CD4-positive, alpha-beta T cell treated with Interleukin-12 subunit alpha and Interleukin-12 subunit beta, for 1 hour (primary cell): ENCODE results near the gene SLC17A8.

ENCODE experiments used
- DNase-seq: peaks from one replicate; pipeline ENCODE4 v3.0.0-alpha.2; 2020

SLC17A8 gene

DNA sequence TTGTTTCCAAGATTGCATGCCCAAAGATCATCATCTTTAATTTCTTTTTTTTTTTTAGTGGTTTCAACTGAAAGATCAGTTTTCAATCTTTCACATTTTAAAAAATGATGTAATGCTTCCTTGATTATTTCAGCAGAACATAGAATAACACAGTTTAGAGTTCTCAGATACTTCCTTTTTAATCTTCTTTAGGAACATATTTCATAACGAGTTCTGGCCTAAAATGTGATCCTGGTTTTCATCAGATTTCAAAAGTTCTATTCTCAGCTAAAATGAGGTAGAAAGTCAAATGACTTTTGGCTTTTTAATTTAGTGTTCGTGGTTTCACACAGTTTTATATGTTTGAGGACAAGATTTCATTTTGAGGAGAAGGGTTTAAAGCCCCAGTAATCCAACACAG is 76.8 kb downstream of the SLC17A8 start:
- no peak for DNase-seq

DNA sequence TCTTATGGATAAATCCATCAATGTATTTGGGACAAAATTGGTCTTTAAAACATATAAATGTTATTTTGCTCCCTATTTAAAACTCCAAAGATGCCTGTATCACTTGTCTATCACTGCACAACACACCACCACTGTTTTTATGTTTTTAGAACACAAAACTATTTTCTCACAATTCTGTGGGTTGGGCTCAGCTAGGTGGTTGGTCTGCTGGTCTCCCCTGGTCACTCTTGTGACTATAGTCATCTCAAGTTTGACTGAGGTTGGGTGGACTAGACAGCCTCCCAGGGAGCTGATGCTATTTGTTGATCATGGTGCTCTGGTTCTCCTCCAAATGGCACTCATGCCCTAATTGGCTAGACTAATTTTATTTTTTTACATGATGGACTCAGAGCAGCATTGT is 77.3 kb downstream of the SLC17A8 start:
- DNase-seq, result no peak

DNA sequence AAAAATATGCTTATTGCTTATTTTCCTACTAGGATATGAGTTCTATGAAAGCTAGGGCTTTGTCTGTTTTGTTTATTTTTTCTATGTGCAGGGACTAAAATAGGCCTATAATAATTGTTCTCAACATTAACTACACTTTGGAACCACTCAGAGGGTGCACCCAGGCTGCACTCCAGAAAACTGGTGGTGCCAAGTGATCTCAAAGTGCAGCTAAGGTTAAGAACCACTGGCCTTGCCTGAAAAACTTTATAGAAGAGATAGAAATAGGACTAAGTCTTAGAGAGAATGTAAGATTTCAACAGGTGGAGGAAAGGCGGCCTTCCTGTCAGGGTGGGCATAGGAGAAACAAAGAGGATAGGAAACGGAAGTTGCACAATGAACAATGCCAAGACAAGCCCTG is 79.1 kb downstream of the SLC17A8 start:
- no peak for DNase-seq

DNA sequence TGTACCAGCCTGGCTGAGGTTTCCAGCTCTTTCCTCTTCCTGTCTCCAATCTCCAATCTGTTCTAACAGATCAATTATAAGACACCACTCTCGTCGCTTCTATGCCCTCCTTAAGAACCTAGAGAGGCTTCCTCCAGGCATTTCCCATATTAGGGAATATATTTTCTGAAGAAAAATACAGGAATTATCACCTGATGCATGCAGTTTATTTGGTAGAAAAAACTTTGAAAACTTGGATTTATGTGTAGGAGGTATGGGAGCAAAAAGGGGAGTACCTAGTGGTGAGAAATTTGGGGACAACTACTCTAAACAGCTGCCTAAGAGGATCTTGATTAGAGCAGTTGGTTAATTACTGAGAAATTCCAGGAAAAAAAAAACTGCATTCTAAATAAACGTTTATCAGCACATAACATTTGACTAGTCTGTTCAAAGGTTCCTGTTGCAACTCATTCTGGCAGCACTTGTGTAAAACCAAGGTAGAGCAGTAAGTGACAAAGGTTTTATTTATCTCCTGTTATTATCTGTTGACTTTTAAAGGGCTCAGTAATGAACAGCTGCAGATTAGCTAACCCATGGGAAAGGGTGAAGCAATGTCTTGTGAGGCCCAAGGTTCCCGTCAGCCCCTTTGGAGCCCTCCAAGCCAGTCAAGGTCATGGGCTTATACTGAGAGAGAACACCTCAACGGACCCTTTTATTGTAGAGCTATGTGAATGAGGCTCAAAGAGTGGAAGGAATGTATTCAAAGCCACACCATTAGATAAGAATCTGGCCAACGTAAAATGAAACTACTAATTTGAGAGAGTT is 80.4 kb downstream of the SLC17A8 start:
- no peak for DNase-seq

DNA sequence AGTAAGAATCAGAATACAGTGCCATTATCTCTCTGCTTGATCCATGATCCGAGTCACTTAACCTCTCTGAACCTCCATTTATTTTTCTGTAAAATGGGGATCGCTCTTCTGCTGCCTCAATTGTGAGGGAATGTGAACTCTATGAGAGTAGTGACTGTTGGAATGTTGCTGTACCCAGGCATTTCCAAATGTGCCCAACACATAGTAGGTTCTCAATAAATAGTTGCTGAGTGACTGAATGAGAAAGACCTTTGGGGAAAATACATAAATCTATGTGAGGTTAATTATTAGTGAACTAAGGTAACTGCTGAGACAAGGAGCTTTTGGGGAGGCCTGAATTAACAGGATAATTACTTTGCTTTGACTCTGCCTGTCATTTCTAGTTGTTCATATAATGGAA is 82.9 kb downstream of the SLC17A8 start:
- DNase-seq, result no peak

DNA sequence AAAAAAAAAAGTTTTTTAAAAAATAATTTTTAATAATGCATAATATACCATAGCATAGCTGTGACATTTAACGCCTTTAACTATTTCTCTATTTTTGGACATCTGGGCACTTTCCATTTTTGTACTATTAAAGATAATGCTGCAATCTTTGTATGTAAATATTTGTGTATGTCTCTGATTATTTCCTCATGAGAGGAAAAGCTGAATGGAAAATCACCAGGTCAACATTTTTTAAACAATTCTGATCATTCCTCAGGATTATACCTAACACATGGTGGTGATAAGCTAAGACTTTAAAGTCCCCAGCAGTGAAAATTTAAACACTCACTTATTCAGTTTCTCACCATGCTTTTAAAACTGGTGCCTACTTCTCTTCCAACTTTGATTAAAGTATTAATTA is 85.5 kb downstream of the SLC17A8 start:
- no peak for DNase-seq

DNA sequence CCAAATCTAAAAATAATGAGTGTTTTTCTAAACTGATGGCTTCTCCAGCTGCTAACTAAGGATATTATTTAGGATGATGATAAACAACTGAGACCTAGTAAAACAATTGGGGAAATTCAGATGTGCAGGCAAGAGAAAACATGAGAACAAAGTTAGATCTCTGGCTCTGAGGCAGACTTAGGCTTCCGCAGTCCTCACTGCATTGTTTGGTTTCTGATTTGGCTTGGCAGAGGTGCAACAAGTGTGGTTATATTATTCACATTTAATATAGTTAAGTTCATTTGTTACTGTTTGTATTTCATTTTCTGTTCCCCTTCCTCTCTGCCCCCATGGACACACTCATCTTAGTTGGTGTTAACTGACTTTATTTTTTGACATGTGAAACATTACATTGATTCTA is 86.6 kb downstream of the SLC17A8 start:
- DNase-seq, result no peak

DNA sequence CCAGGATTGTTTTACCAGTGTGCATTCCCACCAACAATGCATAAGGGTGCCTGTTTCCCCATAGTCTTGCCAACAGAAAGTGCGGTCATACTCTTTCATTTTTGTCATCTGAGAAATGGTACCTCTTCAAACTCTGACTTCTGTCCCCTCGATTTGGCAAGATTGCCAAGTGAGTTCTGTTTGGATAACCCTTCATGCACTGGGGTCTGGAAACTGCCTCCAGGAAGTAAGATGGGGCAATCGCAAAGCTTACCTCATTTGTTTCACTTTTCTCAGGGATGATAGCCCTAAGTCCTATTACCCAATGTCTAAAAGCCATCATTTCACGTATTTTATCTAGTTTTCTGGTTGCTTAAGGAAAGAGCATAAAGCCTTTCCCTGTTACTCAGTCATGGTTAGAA is 88.2 kb downstream of the SLC17A8 start:
- DNase-seq, result no peak

DNA sequence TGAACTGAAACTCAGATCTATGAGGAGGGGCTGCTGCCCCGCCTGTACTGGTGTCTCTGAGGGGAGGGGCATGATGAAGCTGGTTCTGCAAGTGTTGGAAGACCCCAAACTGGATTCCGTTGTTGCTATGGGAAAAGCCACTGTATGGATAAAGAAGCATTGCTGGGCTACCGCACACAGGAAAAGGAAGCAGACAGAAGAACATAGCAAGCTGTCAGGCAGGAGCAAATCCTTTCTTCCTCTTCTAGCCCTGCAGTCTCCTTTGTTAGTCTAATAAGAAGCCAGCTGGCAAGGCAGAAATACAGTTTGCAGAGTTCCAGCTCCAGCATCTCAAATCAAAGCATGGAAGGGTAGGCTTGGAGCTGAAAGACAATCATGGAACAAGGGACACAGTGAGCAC is 90.5 kb downstream of the SLC17A8 start:
- no peak for DNase-seq

DNA sequence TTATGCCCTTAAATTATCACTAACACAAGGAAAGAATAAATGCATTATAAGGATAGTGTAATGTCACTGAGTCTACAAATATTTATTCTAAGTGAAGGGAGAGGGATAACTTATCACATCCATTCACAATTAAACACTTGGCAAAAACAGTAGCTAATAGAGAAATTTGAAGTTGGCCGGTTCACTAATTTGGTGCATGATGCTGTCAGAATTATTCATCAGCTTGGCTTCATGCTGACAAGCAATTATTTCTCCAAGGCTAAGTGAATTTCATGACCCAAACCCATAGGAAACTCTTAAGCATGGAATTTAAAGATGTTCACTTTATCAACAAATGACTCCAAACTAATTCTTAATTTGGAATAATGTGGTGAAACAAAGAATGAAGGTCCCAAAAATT is 91.8 kb downstream of the SLC17A8 start:
- DNase-seq, result no peak

DNA sequence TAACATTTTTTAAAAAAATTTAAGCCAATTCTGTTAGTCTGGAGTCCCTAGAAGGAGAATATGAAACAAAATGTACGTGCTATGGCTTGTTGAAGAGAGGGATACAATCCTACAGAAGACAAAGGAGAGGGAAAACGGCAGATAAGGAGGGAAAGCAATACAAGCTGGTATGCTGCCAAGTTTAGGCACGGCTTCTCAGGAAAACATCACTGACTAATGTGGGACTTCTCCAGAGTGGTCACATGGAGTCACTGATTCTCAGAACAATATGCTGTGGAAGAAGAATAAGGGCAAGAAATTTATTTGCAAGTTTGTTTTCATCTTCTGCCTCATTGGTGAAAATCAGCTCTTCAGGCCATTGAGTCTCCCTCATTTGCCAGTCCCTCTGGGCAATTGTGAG is 93.9 kb downstream of the SLC17A8 start:
- DNase-seq, result no peak

DNA sequence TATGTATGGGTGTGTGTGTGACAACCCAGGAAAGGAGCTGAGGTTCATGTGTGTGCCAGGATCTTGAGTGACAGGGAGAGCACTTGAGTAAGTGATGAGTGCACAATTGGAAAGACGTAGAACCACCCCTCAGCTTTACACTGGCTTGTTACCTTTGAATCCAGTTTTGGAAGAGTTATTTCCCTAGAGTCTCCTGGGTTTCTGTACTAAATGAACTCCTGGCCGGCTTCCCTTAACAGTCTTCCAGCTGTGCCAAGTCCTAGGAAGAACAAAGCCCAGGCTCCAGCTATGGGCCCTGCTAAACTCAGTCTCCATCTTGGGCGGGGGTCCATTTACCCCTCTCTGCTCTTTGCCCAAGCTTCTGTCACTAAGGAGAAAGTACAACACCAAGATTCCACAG is 97.1 kb downstream of the SLC17A8 start:
- DNase-seq, result no peak

DNA sequence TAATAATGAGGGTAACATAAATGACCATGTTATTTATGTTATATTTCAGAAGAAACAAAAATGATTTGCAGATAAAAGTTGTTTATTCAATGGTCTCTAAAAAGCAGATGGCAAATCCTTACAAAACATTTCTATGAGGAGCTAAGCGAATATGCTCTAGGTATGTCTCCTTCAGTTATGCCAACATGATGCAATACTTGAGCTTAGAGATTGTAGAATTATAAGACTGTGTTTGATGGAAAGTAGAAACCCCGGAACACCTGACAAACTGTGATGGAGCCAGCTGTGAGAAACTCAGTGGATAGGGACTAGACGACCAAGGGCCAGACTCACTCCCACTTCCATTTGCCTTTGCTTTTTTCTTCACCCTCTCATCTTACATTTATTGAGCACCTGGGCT is 99.0 kb downstream of the SLC17A8 start:
- no peak for DNase-seq

DNA sequence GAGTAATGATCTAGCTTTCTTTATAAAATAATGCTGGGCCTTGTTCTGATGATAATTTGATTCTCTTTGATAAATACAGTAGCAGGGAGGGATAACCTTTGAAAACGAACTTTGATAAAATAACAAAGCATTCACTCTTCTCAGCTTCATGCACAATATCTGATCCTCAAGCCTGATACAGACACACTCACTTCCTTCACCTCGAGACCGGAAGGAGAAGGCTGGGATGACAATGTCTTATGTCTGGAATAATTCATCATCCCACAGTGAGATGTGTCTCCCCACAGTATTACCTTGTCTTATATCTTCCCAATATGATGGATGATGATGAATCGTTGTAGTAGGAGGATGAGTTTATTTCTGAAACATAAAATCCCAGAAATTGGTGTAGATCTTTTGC is 101.3 kb downstream of the SLC17A8 start:
- DNase-seq, result no peak

DNA sequence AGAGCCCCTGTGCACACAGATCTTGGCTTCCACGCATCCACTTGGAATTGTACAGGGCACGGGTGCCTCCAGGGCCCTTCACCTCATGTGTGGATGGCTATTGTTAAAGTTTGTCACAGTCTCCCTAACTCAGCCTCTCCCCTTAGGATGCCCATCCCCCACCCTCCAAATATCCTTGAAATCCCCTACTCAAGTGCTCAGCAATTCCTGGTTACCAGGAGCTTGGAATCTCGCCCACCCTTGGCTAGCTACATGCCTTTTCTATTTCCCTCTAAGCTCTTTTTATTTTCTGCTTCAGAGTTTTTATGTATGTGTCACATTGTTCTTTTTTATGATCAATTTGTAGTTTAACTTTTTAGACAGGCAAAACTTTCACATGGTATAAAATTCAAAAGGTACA is 103.8 kb downstream of the SLC17A8 start:
- no peak for DNase-seq

DNA sequence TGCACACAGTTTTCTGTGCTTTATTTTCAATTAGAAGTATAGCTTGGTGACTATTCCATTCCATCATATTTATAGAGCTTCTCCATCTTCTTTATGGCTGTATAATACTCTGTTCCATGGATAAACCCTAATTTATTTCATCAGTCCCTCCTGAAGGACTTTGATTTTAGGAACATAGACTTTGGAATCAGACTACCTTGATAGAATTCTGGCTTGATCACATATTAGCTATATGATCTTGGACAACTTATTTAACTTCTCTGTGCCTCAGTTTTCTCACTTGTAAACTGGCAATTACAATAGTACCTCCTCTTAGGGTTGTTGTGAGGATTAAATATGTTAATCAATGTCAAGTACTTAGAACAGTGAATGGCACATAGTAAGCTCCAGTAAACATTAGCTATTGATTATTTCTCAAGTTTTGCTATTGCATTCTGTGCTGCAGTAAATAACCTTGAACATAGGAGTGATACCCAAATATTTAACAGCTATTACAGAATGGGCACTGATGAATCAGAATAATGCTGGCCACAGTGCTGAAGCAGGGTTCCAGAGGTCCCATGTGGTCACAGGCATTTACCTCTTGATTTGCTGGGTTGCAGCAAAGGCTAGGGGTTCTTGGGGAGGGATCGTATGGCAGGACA is 104.6 kb downstream of the SLC17A8 start:
- no peak for DNase-seq

DNA sequence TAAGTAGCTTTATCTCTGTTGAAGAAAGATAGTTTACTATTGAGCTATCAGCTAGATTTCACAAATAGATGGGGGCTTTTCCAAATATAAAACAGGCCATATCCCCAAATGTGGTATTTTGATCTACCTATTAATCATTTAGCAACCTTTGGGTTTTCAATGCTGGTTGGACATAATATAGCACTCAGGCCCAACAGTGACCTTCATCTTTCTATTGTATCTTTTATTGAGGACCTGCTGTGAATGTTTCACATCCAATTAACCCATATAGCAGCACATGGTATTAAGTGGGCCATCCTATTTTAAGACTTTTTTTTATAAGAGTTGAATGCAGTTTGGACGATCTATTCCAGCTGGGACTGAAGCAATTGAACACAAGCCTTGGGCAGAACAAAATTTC is 106.8 kb downstream of the SLC17A8 start:
- DNase-seq, result no peak

DNA sequence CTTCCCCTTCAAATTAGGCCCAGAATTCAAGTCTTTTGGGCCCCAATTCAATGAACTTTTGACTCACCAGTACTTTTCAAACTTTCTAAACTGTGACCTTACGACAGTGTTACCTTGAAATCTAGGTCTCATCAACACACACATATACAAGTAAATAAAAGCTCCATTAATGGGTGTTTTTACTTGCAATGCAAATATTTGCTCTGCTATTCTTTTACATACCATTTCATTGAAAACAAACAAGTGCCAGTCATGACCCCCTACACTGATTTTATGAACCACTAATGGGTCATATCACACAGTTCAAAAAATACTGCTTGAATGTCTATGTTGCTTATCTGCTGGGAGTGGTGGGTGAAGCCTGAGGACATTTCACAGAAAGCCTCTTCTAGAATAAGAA is 107.7 kb downstream of the SLC17A8 start:
- DNase-seq, result no peak

DNA sequence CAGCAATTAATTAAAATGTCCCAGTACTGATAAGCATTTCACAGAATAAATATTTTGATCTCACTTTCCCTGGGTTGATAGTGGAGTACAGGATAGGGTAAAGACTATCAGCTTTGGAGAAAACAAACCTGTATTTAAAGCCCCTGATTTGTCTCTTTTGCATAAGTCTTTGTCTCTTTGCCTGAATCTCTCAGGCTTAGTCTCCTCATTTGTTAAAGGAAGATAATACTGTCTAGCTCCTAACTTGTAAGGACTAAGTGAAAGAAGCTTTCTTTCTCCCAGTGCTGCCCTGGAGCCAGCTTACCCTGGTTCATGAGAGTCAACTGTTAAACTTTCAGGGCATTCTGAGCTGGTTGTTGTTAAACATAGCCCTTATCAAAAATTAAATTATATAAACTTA is 111.3 kb downstream of the SLC17A8 start:
- DNase-seq, result no peak
